Measurements from ENCODE around the gene MYCN.

DNA sequence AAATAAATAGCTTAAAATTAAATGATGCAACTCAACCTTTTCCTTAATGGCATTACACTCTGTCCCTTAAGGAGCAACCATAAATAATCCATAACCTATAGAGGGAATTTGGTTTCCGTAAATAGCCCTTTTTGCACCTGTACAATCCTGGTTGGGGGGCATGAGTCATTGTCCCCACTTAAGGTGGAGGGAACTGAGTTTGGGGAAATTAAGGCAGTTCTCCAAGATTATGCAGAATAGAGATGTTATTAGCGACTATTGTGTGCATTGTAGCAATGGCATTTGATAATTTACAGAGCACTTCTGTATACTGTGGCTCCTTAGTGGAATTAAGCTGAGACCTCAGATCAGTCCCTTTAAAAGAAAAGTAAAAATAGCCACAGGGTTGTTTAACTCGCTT is 6.6 kb downstream of the MYCN start:
- TF ChIP-seq EZH2phosphoT487 (conservative IDR thresholded peaks at IDR 0.05; ENCODE audit: low read length) = no peak
- TF ChIP-seq, protein P1, sequence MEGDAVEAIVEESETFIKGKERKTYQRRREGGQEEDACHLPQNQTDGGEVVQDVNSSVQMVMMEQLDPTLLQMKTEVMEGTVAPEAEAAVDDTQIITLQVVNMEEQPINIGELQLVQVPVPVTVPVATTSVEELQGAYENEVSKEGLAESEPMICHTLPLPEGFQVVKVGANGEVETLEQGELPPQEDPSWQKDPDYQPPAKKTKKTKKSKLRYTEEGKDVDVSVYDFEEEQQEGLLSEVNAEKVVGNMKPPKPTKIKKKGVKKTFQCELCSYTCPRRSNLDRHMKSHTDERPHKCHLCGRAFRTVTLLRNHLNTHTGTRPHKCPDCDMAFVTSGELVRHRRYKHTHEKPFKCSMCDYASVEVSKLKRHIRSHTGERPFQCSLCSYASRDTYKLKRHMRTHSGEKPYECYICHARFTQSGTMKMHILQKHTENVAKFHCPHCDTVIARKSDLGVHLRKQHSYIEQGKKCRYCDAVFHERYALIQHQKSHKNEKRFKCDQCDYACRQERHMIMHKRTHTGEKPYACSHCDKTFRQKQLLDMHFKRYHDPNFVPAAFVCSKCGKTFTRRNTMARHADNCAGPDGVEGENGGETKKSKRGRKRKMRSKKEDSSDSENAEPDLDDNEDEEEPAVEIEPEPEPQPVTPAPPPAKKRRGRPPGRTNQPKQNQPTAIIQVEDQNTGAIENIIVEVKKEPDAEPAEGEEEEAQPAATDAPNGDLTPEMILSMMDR (IDR thresholded peaks at IDR 0.05; ENCODE audit: insufficient read depth, low read length, poor library complexity, severe bottlenecking) = no peak
